Breast epithelium (tissue), 3 donors: ENCODE results near the gene DMXL2.

Experiments used
- CTCF ChIP-seq, 3 donors: fragments of 450-650 bp; IDR thresholded peaks; one replicate each; pipeline ENCODE4 v1.5.1; 2016 to 2017; ENCODE audit warnings: antibody characterized with exemption in 3 of 3, mild to moderate bottlenecking in 3 of 3, moderate library complexity in 3 of 3
- POLR2A ChIP-seq: fragments of 450-650 bp; IDR thresholded peaks from one replicate; pipeline ENCODE4 v1.6.1; 2016; ENCODE audit warnings: antibody characterized with exemption, mild to moderate bottlenecking, moderate library complexity
- POLR2AphosphoS5 ChIP-seq, 3 donors: sonication (generic); formaldehyde crosslinking; IDR thresholded peaks; one replicate each; pipeline ENCODE4 v1.6.1; 2017; ENCODE audit warnings: antibody characterized with exemption in 3 of 3

GRCh38 chr15:51647128-51647562 is 24.6 kb upstream of the DMXL2 start:
- TF ChIP-seq CTCF (IDR thresholded peaks at IDR 0.05) (no peak), POLR2A (no peak), POLR2AphosphoS5 (IDR thresholded peaks at IDR 0.05) (no peak)
